BE2C (cell line): ENCODE results near the gene CA14.
"Not testable (repeated sequence)": the region's sequence is repeated elsewhere in the genome, so short reads cannot be mapped to it uniquely, and the experiment has no call there.

Experiments
- DNase-seq: peaks from one replicate; pipeline ENCODE4 v3.0.0-alpha.2; 2020
- H3K27me3 ChIP-seq: fragments of 250-450 bp; sonication (Bioruptor Pico); 2 replicates; pipeline ENCODE4 v1.5.1; 2020; ENCODE audit warnings: mild to moderate bottlenecking
- H3K36me3 ChIP-seq: fragments of 250-450 bp; sonication (Bioruptor Pico); 2 replicates; pipeline ENCODE4 v1.5.1; 2020; ENCODE audit warnings: mild to moderate bottlenecking
- H3K4me1 ChIP-seq: fragments of 250-450 bp; sonication (Bioruptor Pico); 2 replicates; pipeline ENCODE4 v1.5.1; 2020
- H3K4me3 ChIP-seq: 2 replicates; pipeline ENCODE4 v1.5.1; 2011; ENCODE audit warnings: low read depth, low read length
- H3K9me3 ChIP-seq: fragments of 250-450 bp; sonication (Bioruptor Pico); 2 replicates; pipeline ENCODE4 v1.5.1; 2020
- CTCF ChIP-seq: IDR thresholded peaks from 2 replicates; pipeline ENCODE4 v1.5.1; 2012; ENCODE audit warnings: mild to moderate bottlenecking, low read depth, low read length

CA14 gene

GRCh38 chr1:150302338-150302737 lies 44.8 kb downstream of the CA14 start:
- Histone ChIP-seq H3K27me3 (no peaks in the 10 kb centered on the region), H3K4me1 (no peaks in the 10 kb centered on the region), H3K9me3 (no peaks in the 10 kb centered on the region), H3K4me3 (no peak overlapping the region), H3K36me3 (peaks cover 55% of the 10 kb centered on the region)
- DNase-seq: no peak
- no peak for TF ChIP-seq CTCF

- peaks cover 56% of the 10 kb centered on the region for H3K36me3 ChIP-seq
- TF ChIP-seq CTCF: no peak
Measured at GRCh38 chr1:150302902-150303301, 45.3 kb downstream of the CA14 start.

GRCh38 chr1:150308585-150308984 lies 51.0 kb downstream of the CA14 start:
- not testable (repeated sequence) for H3K9me3 ChIP-seq, H3K4me1 ChIP-seq, DNase-seq, H3K4me3 ChIP-seq, H3K27me3 ChIP-seq
- H3K36me3 ChIP-seq: peaks cover 28% of the 10 kb centered on the region

More at GRCh38 chr1:150302902-150303301, 45.3 kb downstream of the CA14 start:
- no peaks in the 10 kb centered on the region for H3K4me1 ChIP-seq
- no peak for DNase-seq
- H3K27me3 ChIP-seq: no peaks in the 10 kb centered on the region
- H3K4me3 ChIP-seq: no peak overlapping the region
- no peaks in the 10 kb centered on the region for H3K9me3 ChIP-seq

GRCh38 chr1:150309758-150310508 lies 52.4 kb downstream of the CA14 start:
- Histone ChIP-seq H3K9me3 (no peaks in the 10 kb centered on the region), H3K36me3 (peaks cover 26% of the 10 kb centered on the region), H3K27me3 (no peaks in the 10 kb centered on the region), H3K4me3 (no peak overlapping the region), H3K4me1 (no peaks in the 10 kb centered on the region)
- TF ChIP-seq CTCF: no peak
- DNase-seq: no peak

GRCh38 chr1:150311762-150312161 lies 54.2 kb downstream of the CA14 start:
- Histone ChIP-seq H3K4me3 (no peak overlapping the region), H3K27me3 (peaks cover 3% of the 10 kb centered on the region; the same call in 1 of the 2 replicates)

More at GRCh38 chr1:150311762-150312161, 54.2 kb downstream of the CA14 start:
- TF ChIP-seq CTCF: no peak
- Histone ChIP-seq H3K36me3 (peaks cover 16% of the 10 kb centered on the region), H3K4me1 (no peaks in the 10 kb centered on the region), H3K9me3 (no peaks in the 10 kb centered on the region)
- DNase-seq: no peak
